PC-3 (cell line): ENCODE data around the gene MYO3B. TPM values are rescaled to one million over a fixed set of nuclear protein-coding genes. Genes with fewer than 3 reads are reported as not detected.

Source experiments
- ATAC-seq: fragments of 200-7000 bp; cut with Tn5 transposase; 2 replicates; pipeline ENCODE4 v1.9.1; 2020; ENCODE audit warnings: mild to moderate bottlenecking, moderate library complexity
- BruUV-seq: library from RNA; stranded (reverse); fragments of 400-500 nt; replicated peaks from 2 replicates; lab custom pipeline; 2021; lab: Mats Ljungman, UMichigan
- CTCF ChIA-PET: fragments of 300-600 bp; sonication (Branson Sonifier 250); formaldehyde crosslinking; loops from one replicate; lab custom pipeline; 2022; ENCODE audit warnings: antibody characterized with exemption; lab: Charles Lee
- POLR2A ChIA-PET: fragments of 300-600 bp; sonication (Branson Sonifier 250); formaldehyde crosslinking; loops from one replicate; lab custom pipeline; 2022; ENCODE audit warnings: antibody characterized with exemption; ENCODE audit not compliant: unreplicated experiment; lab: Charles Lee
- DNase-seq: peaks from one replicate; pipeline ENCODE4 v3.0.0-alpha.2; 2015
- H2AFZ ChIP-seq: fragments of 300-600 bp; sonication (generic); 2 replicates; pipeline ENCODE4 v1.6.0; 2016; ENCODE audit warnings: antibody characterized with exemption, low read length
- H3F3A ChIP-seq: fragments of 300-600 bp; sonication (generic); one replicate; pipeline ENCODE4 v1.6.0; 2017; ENCODE audit warnings: antibody characterized with exemption, low read length, control low read depth, mild to moderate bottlenecking; ENCODE audit not compliant: unreplicated experiment
- H3K27ac ChIP-seq: fragments of 300-600 bp; sonication (generic); 2 replicates; pipeline ENCODE4 v1.5.1; 2016; ENCODE audit warnings: mild to moderate bottlenecking, low read length
- H3K27me3 ChIP-seq: fragments of 300-600 bp; sonication (generic); 2 replicates; pipeline ENCODE4 v1.6.1; 2016; ENCODE audit warnings: low read length, mixed read lengths
- H3K36me3 ChIP-seq: fragments of 300-600 bp; sonication (generic); 2 replicates; pipeline ENCODE4 v1.6.1; 2016; ENCODE audit warnings: low read depth, mixed run types, low read length, mixed read lengths
- H3K4me1 ChIP-seq: fragments of 300-600 bp; sonication (generic); 2 replicates; pipeline ENCODE4 v1.5.1; 2016; ENCODE audit warnings: low read length; ENCODE audit not compliant: insufficient read depth
- H3K4me2 ChIP-seq: fragments of 300-600 bp; sonication (generic); 2 replicates; pipeline ENCODE4 v1.6.0; 2016; ENCODE audit warnings: low read length
- H3K4me3 ChIP-seq: fragments of 300-600 bp; sonication (generic); 2 replicates; pipeline ENCODE4 v1.5.1; 2016; ENCODE audit warnings: mild to moderate bottlenecking, low read length, mixed read lengths
- H3K79me2 ChIP-seq: fragments of 300-600 bp; sonication (generic); 2 replicates; pipeline ENCODE4 v1.6.1; 2017; ENCODE audit warnings: low read length, mixed read lengths
- H3K9ac ChIP-seq: fragments of 300-600 bp; sonication (generic); 2 replicates; pipeline ENCODE4 v1.6.0; 2016; ENCODE audit warnings: mild to moderate bottlenecking, low read length
- H3K9me2 ChIP-seq: fragments of 300-600 bp; sonication (generic); replicated peaks from 2 replicates; pipeline ENCODE4 v1.6.1; 2016; ENCODE audit warnings: mixed run types, low read length, mixed read lengths
- H3K9me3 ChIP-seq: fragments of 300-600 bp; sonication (generic); 2 replicates; pipeline ENCODE4 v1.6.1; 2016; ENCODE audit warnings: low read length, mixed read lengths
- H4K20me1 ChIP-seq: fragments of 300-600 bp; sonication (generic); 2 replicates; pipeline ENCODE4 v1.6.1; 2016; ENCODE audit warnings: low read length, mixed read lengths
- CTCF ChIP-seq: fragments of 300-600 bp; sonication (generic); conservative IDR thresholded peaks from 2 replicates; pipeline ENCODE4 v1.5.1; 2017; ENCODE audit warnings: antibody characterized with exemption, low read depth, mild to moderate bottlenecking, low read length
- EZH2 ChIP-seq: fragments of 300-600 bp; sonication (generic); IDR thresholded peaks from one replicate; pipeline ENCODE4 v1.6.1; 2017; ENCODE audit warnings: antibody characterized with exemption, mild to moderate bottlenecking, low read length; ENCODE audit not compliant: unreplicated experiment
- EZH2phosphoT487 ChIP-seq: fragments of 300-600 bp; sonication (generic); IDR thresholded peaks from 2 replicates; pipeline ENCODE4 v1.6.1; 2018; ENCODE audit warnings: mild to moderate bottlenecking, antibody characterized with exemption, low read length, borderline replicate concordance
- intact Hi-C: fragments of 100-400 bp; cut with micrococcal nuclease; formaldehyde crosslinking; loops from 2 replicates; pipeline ENCODE4 v1.9.0; 2023
- total RNA-seq: library from RNA; depleted of rRNA; stranded (reverse); fragments of >200 nt; gene quantifications from 2 replicates; pipeline ENCODE4 v1.2.3, GENCODE V29; 2014

Gene MYO3B
- total RNA-seq, 1 experiment from 2014 or later: 1.1 TPM

- no peak overlapping the region for H3K27ac ChIP-seq
- no peak overlapping the region for H3K9ac ChIP-seq
- CTCF ChIA-PET: no interaction called here
- no peaks in the 10 kb centered on the region for H3K9me3 ChIP-seq
- no peak for TF ChIP-seq CTCF
- no peak for TF ChIP-seq EZH2phosphoT487
- no peak for TF ChIP-seq EZH2
- no peak overlapping the region for H3K4me2 ChIP-seq
- H3K4me1 ChIP-seq: peaks cover 13% of the 10 kb centered on the region
- no TSS peak for BruUV-seq
- H3K36me3 ChIP-seq: no peaks in the 10 kb centered on the region
- no peaks in the 10 kb centered on the region for H3F3A ChIP-seq
- no peaks in the 10 kb centered on the region for H4K20me1 ChIP-seq
- ATAC-seq (no peak), DNase-seq (no peak)
- H2AFZ ChIP-seq: no peak overlapping the region
- H3K27me3 ChIP-seq: no peaks in the 10 kb centered on the region
- no peaks in the 10 kb centered on the region for H3K9me2 ChIP-seq
- POLR2A ChIA-PET: no interaction called here
- H3K79me2 ChIP-seq: no peaks in the 10 kb centered on the region
- no peak overlapping the region for H3K4me3 ChIP-seq
- intact Hi-C loops: loop anchor here (1.0 to 10.0 kb wide), 5 partner anchors 88 to 576 kb away; no protein-coding TSS in a partner anchor
Measured at GRCh38 chr2:170236680-170237047, 58.7 kb downstream of the MYO3B start.

- Histone ChIP-seq H3K9me3 (no peaks in the 10 kb centered on the region), H3K27ac (no peak overlapping the region), H4K20me1 (no peaks in the 10 kb centered on the region), H2AFZ (no peak overlapping the region), H3F3A (no peaks in the 10 kb centered on the region), H3K4me2 (no peak overlapping the region), H3K36me3 (no peaks in the 10 kb centered on the region), H3K4me1 (peaks cover 13% of the 10 kb centered on the region), H3K79me2 (no peaks in the 10 kb centered on the region), H3K4me3 (no peak overlapping the region), H3K9me2 (no peaks in the 10 kb centered on the region), H3K27me3 (no peaks in the 10 kb centered on the region), H3K9ac (no peak overlapping the region)
- peak; percentile 7 for DNase-seq
- ATAC-seq: no peak
- no peak for TF ChIP-seq EZH2
- no peak for TF ChIP-seq EZH2phosphoT487
- TF ChIP-seq CTCF: no peak
- ChIA-PET CTCF (no interaction called here), POLR2A (interaction anchor here (0.5 kb wide), 1 partner anchor 385 kb away, joined by 3 read pairs; no protein-coding TSS in a partner anchor)
- BruUV-seq: no TSS peak
- intact Hi-C loops: loop anchor here (2.0 to 10.0 kb wide), 3 partner anchors 157 to 575 kb away; no protein-coding TSS in a partner anchor
Measured at GRCh38 chr2:170237572-170238120, 59.7 kb downstream of the MYO3B start.

GRCh38 chr2:170238776-170239175 lies 60.8 kb downstream of the MYO3B start:
- Histone ChIP-seq H3K9ac (no peak overlapping the region), H3K27me3 (no peaks in the 10 kb centered on the region), H3K4me3 (no peak overlapping the region), H2AFZ (no peak overlapping the region), H4K20me1 (no peaks in the 10 kb centered on the region), H3K9me3 (no peaks in the 10 kb centered on the region), H3K4me1 (peaks cover 13% of the 10 kb centered on the region), H3K9me2 (no peaks in the 10 kb centered on the region), H3K36me3 (no peaks in the 10 kb centered on the region), H3K79me2 (no peaks in the 10 kb centered on the region), H3K27ac (no peak overlapping the region), H3F3A (no peaks in the 10 kb centered on the region), H3K4me2 (peak overlapping the region; percentile 31)
- intact Hi-C loops: loop anchor here (10.0 kb wide), 1 partner anchor 156 kb away; no protein-coding TSS in a partner anchor
- no TSS peak for BruUV-seq
- CTCF ChIA-PET: no interaction called here
- DNase-seq (peak; percentile 77), ATAC-seq (peak; percentile 78)
- TF ChIP-seq CTCF: no peak
- TF ChIP-seq EZH2: no peak
- TF ChIP-seq EZH2phosphoT487: no peak
- POLR2A ChIA-PET: no interaction called here
